GM19025 (cell line): ENCODE data around the gene BLOC1S4.
"Not testable (repeated sequence)": the region's sequence is repeated elsewhere in the genome, so short reads cannot be mapped to it uniquely, and the experiment has no call there.

Experiments used
- ATAC-seq: cut with Tn5 transposase; IDR thresholded peaks from one replicate; pipeline ENCODE4 v1.9.1; 2021; ENCODE audit warnings: mild to moderate bottlenecking, low read depth, moderate library complexity; ENCODE audit not compliant: unreplicated experiment

Gene BLOC1S4

GRCh38 chr4:6756345-6756744, 40.4 kb downstream of the BLOC1S4 start:
- ATAC-seq, result not testable (repeated sequence)

- no peak for ATAC-seq
Observed at GRCh38 chr4:6758728-6759127, 42.8 kb downstream of the BLOC1S4 start.

GRCh38 chr4:6760865-6761264, 44.9 kb downstream of the BLOC1S4 start:
- no peak for ATAC-seq

GRCh38 chr4:6761649-6762615, 46.0 kb downstream of the BLOC1S4 start:
- ATAC-seq, result no peak

- ATAC-seq, result no peak
Observed at GRCh38 chr4:6763330-6763851, 47.4 kb downstream of the BLOC1S4 start.

- no peak for ATAC-seq
Observed at GRCh38 chr4:6764976-6765620, 49.1 kb downstream of the BLOC1S4 start.

GRCh38 chr4:6765703-6766102, 49.7 kb downstream of the BLOC1S4 start:
- no peak for ATAC-seq
